ENCODE results near the gene GP1BB. TPM values are rescaled to one million over a fixed set of nuclear protein-coding genes. Genes with fewer than 3 reads are reported as not detected.

Gene GP1BB
- total RNA-seq, 1 experiment from 2014 or later = 3.6 TPM

- no peaks in the 10 kb centered on the region for H3K9me3 ChIP-seq (ENCODE audit: control insufficient read depth, insufficient read depth, low read depth, low read length)
- H3K27ac ChIP-seq (ENCODE audit: low read length) = peak overlapping the region; percentile 76
- H3K4me3 ChIP-seq (ENCODE audit: low read depth in 2 of 2, low read length in 2 of 2) = no peak overlapping the region
- H3K27me3 ChIP-seq (ENCODE audit: control insufficient read depth, insufficient read depth, low read length) = no peaks in the 10 kb centered on the region
- TF ChIP-seq SIN3A (IDR thresholded peaks at IDR 0.05; ENCODE audit: borderline replicate concordance, insufficient read depth, low read depth, low read length) = no peak
- no peak for TF ChIP-seq TCF7L2 (IDR thresholded peaks at IDR 0.05; ENCODE audit: low read depth, low read length)
- no peak for TF ChIP-seq REST (IDR thresholded peaks at IDR 0.05; ENCODE audit: insufficient read depth in 1 of 2, low read depth in 2 of 2, low read length in 1 of 2)
- TF ChIP-seq CTCF (IDR thresholded peaks at IDR 0.05) = no peak
- no peak for TF ChIP-seq POLR2AphosphoS5 (IDR thresholded peaks at IDR 0.05; ENCODE audit: low read depth, low read length)
- no peak for ATAC-seq
- ChIA-PET CTCF (interaction anchor here (0.5 kb wide), 1 partner anchor 438 kb away, joined by 8 read pairs; no protein-coding TSS in a partner anchor), POLR2A (no interaction called here)
- no peaks in the 10 kb centered on the region; the same call in 1 of the 2 replicates for H3K36me3 ChIP-seq (ENCODE audit: control insufficient read depth, insufficient read depth, low read length)
- no TSS peak for BruUV-seq (replicated peaks)
- in situ Hi-C loops (cut with HindIII; ENCODE audit: low pct_unique_long_range_greater_than_20kb, low sequenced_read_pairs) = no loop called here
- H3K4me1 ChIP-seq (ENCODE audit: control insufficient read depth, insufficient read depth, low read length) = peaks cover 20% of the 10 kb centered on the region
- no peak for DNase-seq (ENCODE audit: low read depth, low spot score)
- intact Hi-C loops (cut with micrococcal nuclease; ENCODE audit: unreplicated experiment) = no loop called here
Measured at GRCh38 chr22:19764636-19765476, 41.5 kb downstream of the GP1BB start.

GRCh38 chr22:19765477-19766239, 42.3 kb downstream of the GP1BB start:
- Histone ChIP-seq H3K27ac (ENCODE audit: low read length) (peak overlapping the region; percentile 76; the same call in 1 of the 2 replicates), H3K4me3 (ENCODE audit: low read depth in 2 of 2, low read length in 2 of 2) (0 out of 4 replicates have a peak overlapping the region, but pooled peaks of 1 of the 2 experiments have one; percentile 2), H3K27me3 (ENCODE audit: control insufficient read depth, insufficient read depth, low read length) (no peaks in the 10 kb centered on the region), H3K36me3 (ENCODE audit: control insufficient read depth, insufficient read depth, low read length) (no peaks in the 10 kb centered on the region; the same call in 1 of the 2 replicates), H3K9me3 (ENCODE audit: control insufficient read depth, insufficient read depth, low read depth, low read length) (no peaks in the 10 kb centered on the region), H3K4me1 (ENCODE audit: control insufficient read depth, insufficient read depth, low read length) (peaks cover 20% of the 10 kb centered on the region)
- in situ Hi-C loops (cut with HindIII; ENCODE audit: low pct_unique_long_range_greater_than_20kb, low sequenced_read_pairs) (no loop called here), intact Hi-C loops (cut with micrococcal nuclease; ENCODE audit: unreplicated experiment) (no loop called here)
- peak; percentile 27; the same call in 1 of the 2 replicates for TF ChIP-seq POLR2AphosphoS5 (IDR thresholded peaks at IDR 0.05; ENCODE audit: low read depth, low read length)
- no peak for TF ChIP-seq TCF7L2 (IDR thresholded peaks at IDR 0.05; ENCODE audit: low read depth, low read length)
- DNase-seq (ENCODE audit: low read depth, low spot score) (no peak), ATAC-seq (peak; percentile 25)
- ChIA-PET POLR2A (no interaction called here), CTCF (no interaction called here)
- BruUV-seq (replicated peaks) = no TSS peak
